K562 (cell line): Measurements from ENCODE around the gene MTERF4. TPM values are rescaled to one million over a fixed set of nuclear protein-coding genes. Genes with fewer than 3 reads are reported as not detected.

Experiments
- AFF4 ChIP-seq: sonication (generic); formaldehyde crosslinking; IDR thresholded peaks from 2 replicates; pipeline ENCODE4 v1.8.0; 2023; ENCODE audit warnings: mild to moderate bottlenecking, missing genetic modification reagents
- GABPB2 ChIP-seq: fragments of 250-450 bp; sonication (Bioruptor Pico); conservative IDR thresholded peaks from 2 replicates; pipeline ENCODE4 v1.5.1; 2021; ENCODE audit warnings: mild to moderate bottlenecking
- LEF1 ChIP-seq: fragments of 450-650 bp; IDR thresholded peaks from 2 replicates; pipeline ENCODE4 v1.6.1; 2016; ENCODE audit warnings: mild to moderate bottlenecking
- POLR2A ChIP-seq: fragments of 450-650 bp; conservative IDR thresholded peaks from 2 replicates; pipeline ENCODE4 v1.6.1; 2016
- SMAD2 ChIP-seq: fragments of 150-350 bp; IDR thresholded peaks from 2 replicates; pipeline ENCODE4 v1.6.1; 2014; ENCODE audit warnings: low read depth, mild to moderate bottlenecking, low read length
- ZNF592 ChIP-seq: fragments of 450-650 bp; IDR thresholded peaks from 2 replicates; pipeline ENCODE4 v1.6.1; 2017; ENCODE audit warnings: antibody characterized with exemption, mild to moderate bottlenecking
- polyA plus RNA-seq, 8 experiments: library from polyadenylated mRNA; depleted of rRNA in 4 of 8; stranded (reverse) in 5 of 8; unstranded in 3 of 8; fragments of >200 nt; fragmentation: Nextera tagmentation in 2 of 8; fragmentation: Illumina TruSeq in 1 of 8; extraction: Ambion mirVana in 2 of 8; extraction: Trizol in 1 of 8; gene quantifications; 2 replicates each; pipeline versions ENCODE4 v1.2.1 to v1.2.3, GENCODE V29; 2011 to 2014; ENCODE audit warnings: inconsistent platforms in 1 of 8, missing spikeins in 1 of 8
- total RNA-seq, 7 experiments: library from RNA; depleted of rRNA in 6 of 7; stranded (reverse); fragments of >200 nt in 6 of 7; fragmentation: Illumina TruSeq in 2 of 7; extraction: Trizol in 2 of 7; gene quantifications; 2 replicates each; pipeline versions ENCODE4 v1.2.1 to v1.2.3, GENCODE V29; 2011 to 2021; ENCODE audit warnings: low replicate concordance in 1 of 7

Gene MTERF4
- total and polyA plus RNA-seq, 9 of the 15 experiments (the other 6 are each of a cell fraction or from before 2014, with no cell fraction given) = 15.3 to 29.6 (median 21.2) TPM

- TF ChIP-seq AFF4 (CRISPR knock-in tag) (no peak), GABPB2 (CRISPR knock-in tag) (no peak), ZNF592 (no peak), SMAD2 (no peak), POLR2A (no peak), LEF1 (no peak)
Measured at GRCh38 chr2:241122376-241123002, 20.4 kb upstream of the MTERF4 start (continued).
